Sigmoid colon (tissue), 3 donors: Measurements from ENCODE around the gene SMIM45.

ENCODE experiments used
- POLR2A ChIP-seq, 2 donors: fragments of 450-650 bp; IDR thresholded peaks; one replicate each; pipeline ENCODE4 v1.6.1; 2016; ENCODE audit warnings: antibody characterized with exemption in 2 of 2, mild to moderate bottlenecking in 2 of 2, moderate library complexity in 2 of 2
- TF ChIP-seq, protein P1 (sequence below), 4 experiments: fragments of 450-650 bp in 3 of 4; fragments of 200-600 bp in 1 of 4; IDR thresholded peaks; one replicate each; pipeline ENCODE4 v1.5.1; 2016 to 2019; ENCODE audit warnings: antibody characterized with exemption in 4 of 4, mild to moderate bottlenecking in 3 of 4, moderate library complexity in 2 of 4

DNA sequence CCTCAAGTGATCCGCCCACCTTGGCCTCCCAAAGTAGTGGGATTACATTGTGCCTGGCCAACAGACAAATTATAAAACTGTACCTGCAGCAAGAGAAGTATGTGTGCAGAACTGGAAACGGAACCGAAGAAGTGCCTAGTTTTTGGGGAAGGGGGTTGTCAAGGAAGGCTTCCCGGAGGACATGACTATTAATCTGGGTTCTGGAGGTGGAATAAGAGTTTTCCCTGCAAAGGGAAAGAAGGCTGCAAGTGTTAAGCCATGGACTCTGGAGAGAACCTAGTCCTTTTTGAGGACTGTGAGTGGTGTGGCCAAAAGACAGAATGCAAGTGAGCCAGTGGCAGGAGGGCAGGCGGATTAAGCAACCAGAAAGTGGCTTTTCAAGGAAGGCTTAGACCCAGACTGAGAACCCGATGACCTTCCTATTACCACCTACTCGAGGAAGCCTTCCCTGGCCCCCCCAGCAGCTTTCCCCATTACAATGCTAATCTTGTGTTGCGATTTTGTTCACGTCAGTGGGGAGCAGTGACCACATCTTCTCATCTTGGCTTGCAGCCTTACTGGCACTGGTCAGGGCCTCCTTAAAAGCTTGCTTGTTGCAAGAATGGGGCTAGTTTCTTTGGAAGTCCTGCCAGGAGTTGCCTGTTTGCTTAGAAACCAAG, 11.6 kb downstream of the SMIM45 start:
- TF ChIP-seq, protein P1, sequence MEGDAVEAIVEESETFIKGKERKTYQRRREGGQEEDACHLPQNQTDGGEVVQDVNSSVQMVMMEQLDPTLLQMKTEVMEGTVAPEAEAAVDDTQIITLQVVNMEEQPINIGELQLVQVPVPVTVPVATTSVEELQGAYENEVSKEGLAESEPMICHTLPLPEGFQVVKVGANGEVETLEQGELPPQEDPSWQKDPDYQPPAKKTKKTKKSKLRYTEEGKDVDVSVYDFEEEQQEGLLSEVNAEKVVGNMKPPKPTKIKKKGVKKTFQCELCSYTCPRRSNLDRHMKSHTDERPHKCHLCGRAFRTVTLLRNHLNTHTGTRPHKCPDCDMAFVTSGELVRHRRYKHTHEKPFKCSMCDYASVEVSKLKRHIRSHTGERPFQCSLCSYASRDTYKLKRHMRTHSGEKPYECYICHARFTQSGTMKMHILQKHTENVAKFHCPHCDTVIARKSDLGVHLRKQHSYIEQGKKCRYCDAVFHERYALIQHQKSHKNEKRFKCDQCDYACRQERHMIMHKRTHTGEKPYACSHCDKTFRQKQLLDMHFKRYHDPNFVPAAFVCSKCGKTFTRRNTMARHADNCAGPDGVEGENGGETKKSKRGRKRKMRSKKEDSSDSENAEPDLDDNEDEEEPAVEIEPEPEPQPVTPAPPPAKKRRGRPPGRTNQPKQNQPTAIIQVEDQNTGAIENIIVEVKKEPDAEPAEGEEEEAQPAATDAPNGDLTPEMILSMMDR (IDR thresholded peaks at IDR 0.05), result no peak
- TF ChIP-seq POLR2A (IDR thresholded peaks at IDR 0.05), result no peak
